ENCODE data around the gene CSTF2T.

CSTF2T gene

GRCh38 chr10:51733057-51733456 is 33.7 kb upstream of the CSTF2T start:
- no peak overlapping the region for H3K4me3 ChIP-seq (replicated peaks; ENCODE audit: low read depth, low read length)
- no peak for TF ChIP-seq CTCF (IDR thresholded peaks at IDR 0.05; ENCODE audit: low read depth, low read length, missing control alignments)
- DNase-seq (ENCODE audit: extremely low read depth, low read depth) = no peak

- DNase-seq (ENCODE audit: extremely low read depth, low read depth) = no peak
- no peak for TF ChIP-seq CTCF (IDR thresholded peaks at IDR 0.05; ENCODE audit: low read depth, low read length, missing control alignments)
- no peak overlapping the region for H3K4me3 ChIP-seq (replicated peaks; ENCODE audit: low read depth, low read length)
These were observed 30.6 kb upstream of the CSTF2T start for GRCh38 chr10:51729822-51730555.

DNA sequence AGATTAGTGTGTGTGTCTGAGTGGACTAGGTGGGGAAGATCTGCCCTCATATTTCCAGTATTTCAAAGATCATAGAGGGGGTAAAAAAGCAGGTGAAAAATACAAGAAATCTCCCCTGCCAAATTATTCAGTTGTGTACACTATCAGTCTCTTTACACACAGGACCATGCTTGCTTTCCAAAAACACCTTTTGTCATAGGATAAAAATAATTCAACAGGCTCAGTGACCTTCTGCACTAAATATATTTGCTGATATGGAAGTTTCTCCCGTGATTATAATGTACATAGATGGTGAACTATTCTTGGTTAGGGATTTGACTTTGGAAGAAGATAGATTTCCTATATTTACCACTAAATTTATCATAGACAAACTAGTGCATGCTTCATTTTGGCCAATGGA is 24.6 kb upstream of the CSTF2T start:
- no peak overlapping the region for H3K4me3 ChIP-seq (replicated peaks; ENCODE audit: low read depth, low read length)
- TF ChIP-seq CTCF (IDR thresholded peaks at IDR 0.05; ENCODE audit: low read depth, low read length, missing control alignments) = no peak
- DNase-seq (ENCODE audit: extremely low read depth, low read depth) = no peak

- H3K4me3 ChIP-seq (replicated peaks; ENCODE audit: low read depth, low read length) = no peak overlapping the region
- DNase-seq (ENCODE audit: extremely low read depth, low read depth) = no peak
- TF ChIP-seq CTCF (IDR thresholded peaks at IDR 0.05; ENCODE audit: low read depth, low read length, missing control alignments) = no peak
These were observed 19.5 kb upstream of the CSTF2T start for GRCh38 chr10:51718804-51719291.

DNA sequence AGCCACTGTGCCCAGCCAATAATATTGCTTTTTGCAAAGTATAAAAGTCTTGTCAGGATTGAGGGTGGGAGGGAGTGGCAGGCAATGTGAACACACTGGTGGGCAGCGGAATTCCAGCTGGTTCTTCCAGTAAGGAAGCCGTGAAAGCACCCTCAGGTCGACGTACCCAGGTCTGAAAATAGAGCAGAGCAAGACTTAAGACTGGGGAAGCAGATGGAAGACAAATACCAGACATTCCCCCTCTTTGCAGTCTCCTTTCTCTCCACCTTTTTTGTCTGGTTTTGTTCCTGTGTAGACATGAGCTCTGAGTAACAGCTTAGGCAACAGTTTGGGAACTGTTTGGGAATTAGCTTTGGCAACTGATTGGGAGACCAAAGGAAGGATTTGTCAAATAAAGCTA is 17.6 kb upstream of the CSTF2T start:
- no peak for TF ChIP-seq CTCF (IDR thresholded peaks at IDR 0.05; ENCODE audit: low read depth, low read length, missing control alignments)
- DNase-seq (ENCODE audit: extremely low read depth, low read depth) = no peak
- no peak overlapping the region for H3K4me3 ChIP-seq (replicated peaks; ENCODE audit: low read depth, low read length)

DNA sequence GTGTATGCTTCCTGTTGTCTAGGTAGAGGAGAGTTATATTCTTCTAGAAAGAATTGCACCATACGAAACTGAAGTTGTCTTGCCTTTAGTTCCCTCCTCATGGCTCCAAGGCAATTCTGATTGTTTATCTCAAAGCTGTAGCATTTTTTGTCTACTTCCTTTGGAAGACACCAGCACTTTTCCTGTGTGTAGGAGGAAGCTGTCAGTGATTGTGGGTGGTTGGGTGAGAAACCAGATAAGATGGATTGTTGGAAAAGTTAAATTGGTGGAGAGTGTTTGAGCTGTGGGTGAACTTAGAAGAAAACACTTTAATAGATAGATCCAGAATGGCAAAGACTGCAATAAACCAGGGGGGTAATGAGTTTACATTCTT is 12.1 kb upstream of the CSTF2T start:
- H3K4me3 ChIP-seq (replicated peaks; ENCODE audit: low read depth, low read length) = no peak overlapping the region
- no peak for DNase-seq (ENCODE audit: extremely low read depth, low read depth)
- no peak for TF ChIP-seq CTCF (IDR thresholded peaks at IDR 0.05; ENCODE audit: low read depth, low read length, missing control alignments)
